Stomach smooth muscle (tissue), 2 donors: ENCODE measurements around the gene HOXB9.
A peak's percentile ranks its signal among the peaks of the same experiment; 100 is the strongest.

Source experiments
- H3K27ac ChIP-seq: one replicate; pipeline ENCODE4 v1.7.0; 2013; ENCODE audit warnings: mild to moderate bottlenecking, low read length, inconsistent platforms
- H3K27me3 ChIP-seq, 2 donors: one replicate each; pipeline ENCODE4 v1.7.0; 2013; ENCODE audit warnings: low read length in 2 of 2; ENCODE audit not compliant: insufficient read depth in 2 of 2, control insufficient read depth in 1 of 2
- H3K36me3 ChIP-seq, 2 donors: one replicate each; pipeline ENCODE4 v1.7.0; 2013; ENCODE audit warnings: low read length in 2 of 2; ENCODE audit not compliant: control insufficient read depth in 2 of 2, insufficient read depth in 2 of 2
- H3K4me1 ChIP-seq: one replicate; pipeline ENCODE4 v1.7.0; 2013; ENCODE audit warnings: low read length; ENCODE audit not compliant: control insufficient read depth, insufficient read depth
- H3K4me3 ChIP-seq, 2 donors: one replicate each; pipeline ENCODE4 v1.7.0; 2013; ENCODE audit warnings: low read length in 2 of 2
- H3K9ac ChIP-seq, 2 donors: one replicate each; pipeline ENCODE4 v1.7.0; 2013; ENCODE audit warnings: low read length in 2 of 2, mild to moderate bottlenecking in 1 of 2
- H3K9me3 ChIP-seq, 2 donors: one replicate each; pipeline ENCODE4 v1.7.0; 2013; ENCODE audit warnings: low read length in 2 of 2; ENCODE audit not compliant: control insufficient read depth in 2 of 2
- donor health status: healthy.
- donor health status: Pancreatic carcinoma.

The HOXB9 gene

DNA sequence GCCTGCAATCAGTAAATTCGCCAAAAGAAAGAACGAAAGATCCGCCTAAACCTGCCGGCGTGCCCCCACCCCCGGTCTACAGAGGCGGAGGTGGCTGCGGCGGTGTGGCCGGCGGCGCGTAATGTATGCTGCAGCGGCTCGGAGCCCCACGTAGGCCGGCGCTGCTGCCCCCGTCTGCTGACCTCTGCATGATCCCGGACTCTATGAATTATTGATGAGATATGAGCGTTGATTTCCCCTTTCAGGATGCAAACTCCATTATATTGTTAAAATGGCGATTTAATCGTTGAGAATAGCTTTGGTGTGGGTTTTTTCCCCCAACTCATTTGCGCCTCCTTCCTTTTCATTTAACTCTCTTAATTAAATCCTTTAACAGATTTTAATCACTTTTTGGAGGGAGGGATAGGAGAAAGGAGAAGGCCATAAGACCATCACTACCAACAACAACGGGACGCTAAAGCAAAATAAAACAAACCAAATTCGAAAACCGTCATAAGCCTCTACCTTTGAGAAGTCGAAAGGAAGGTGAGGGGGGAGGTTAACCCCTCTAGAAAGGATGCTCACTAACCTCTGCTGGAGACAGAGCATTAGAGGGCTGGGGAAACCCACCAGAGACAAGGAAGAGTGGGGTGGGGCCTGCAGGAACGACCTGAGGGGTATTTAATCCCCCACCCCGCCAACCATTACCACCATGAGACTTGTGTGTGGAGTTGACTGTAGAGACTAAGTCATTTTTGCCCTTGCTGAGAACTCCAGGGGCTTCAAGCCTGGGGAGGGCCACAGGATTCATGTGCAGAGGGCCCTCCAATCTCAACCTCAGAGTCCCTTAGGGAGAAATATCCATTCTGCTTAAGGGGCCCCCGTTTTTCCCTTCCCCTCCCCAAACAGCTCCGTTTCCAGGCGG is 39.6 kb downstream of the HOXB9 start:
- peak overlapping the region in 1 of 2 donors; percentile 81 for H3K9ac ChIP-seq
- H3K27ac ChIP-seq, result peak overlapping the region; percentile 85
- peak overlapping the region; percentile 88 to 97 for H3K4me3 ChIP-seq
- H3K27me3 ChIP-seq, result peaks cover 2 to 55% of the 10 kb centered on the region in 2 donors
- no peaks in the 10 kb centered on the region for H3K9me3 ChIP-seq
- no peaks in the 10 kb centered on the region for H3K36me3 ChIP-seq
- H3K4me1 ChIP-seq, result peaks cover 50% of the 10 kb centered on the region

DNA sequence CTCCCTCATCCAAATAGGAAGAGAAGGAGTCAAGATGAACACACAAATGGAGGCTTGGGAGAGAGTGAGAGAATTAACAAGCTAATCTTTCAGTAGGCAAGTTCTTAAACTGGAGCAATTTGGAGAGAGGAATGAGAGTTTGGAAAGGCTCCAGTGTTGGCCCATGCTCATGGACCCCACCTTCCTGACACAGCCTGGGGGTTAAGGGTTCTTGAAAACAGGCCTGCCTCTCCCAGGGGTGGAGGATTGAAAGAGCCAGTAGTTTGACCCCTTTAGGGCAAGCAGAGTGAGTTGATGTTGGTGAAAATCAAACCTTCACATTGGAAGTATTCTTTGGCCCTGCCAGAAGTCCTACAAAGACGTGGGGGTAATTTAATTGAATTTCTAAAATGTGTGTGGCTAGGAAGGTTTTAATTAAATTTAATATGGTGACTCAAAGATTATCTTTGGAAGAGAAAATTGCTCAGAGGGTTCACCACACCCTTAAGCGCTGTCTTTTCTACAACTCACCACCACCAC is 41.9 kb downstream of the HOXB9 start:
- Histone ChIP-seq H3K27ac (no peak overlapping the region), H3K27me3 (peaks cover 0 to 51% of the 10 kb centered on the region in 2 donors), H3K4me3 (peak overlapping the region in 1 of 2 donors; percentile 55), H3K9me3 (no peaks in the 10 kb centered on the region), H3K9ac (no peak overlapping the region), H3K36me3 (no peaks in the 10 kb centered on the region), H3K4me1 (peaks cover 56% of the 10 kb centered on the region)

DNA sequence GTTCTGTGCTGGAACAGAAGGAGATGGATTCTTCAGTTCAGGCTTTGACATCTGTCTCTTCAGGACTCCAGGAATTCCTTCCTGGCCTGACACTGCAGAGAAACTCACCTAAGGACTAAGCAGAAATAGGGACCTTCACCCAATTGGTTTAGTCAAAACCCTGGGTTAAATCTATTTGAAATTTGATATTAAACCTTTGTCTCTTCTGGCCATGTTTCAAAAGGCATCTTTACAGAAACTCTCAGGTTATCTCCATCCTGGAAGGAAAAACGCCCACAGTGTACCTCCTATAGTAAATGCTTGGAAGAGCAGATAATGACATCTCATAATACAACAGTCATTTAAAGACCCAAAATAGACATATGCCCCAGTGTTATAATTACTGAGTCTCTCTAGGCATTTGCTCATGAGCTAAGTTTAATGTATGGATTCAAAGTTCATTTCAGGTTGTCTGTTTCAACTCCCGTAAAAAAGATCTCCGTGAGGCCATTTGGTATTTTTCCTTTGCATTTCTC is 42.4 kb downstream of the HOXB9 start:
- no peaks in the 10 kb centered on the region for H3K9me3 ChIP-seq
- no peak overlapping the region for H3K9ac ChIP-seq
- H3K36me3 ChIP-seq, result no peaks in the 10 kb centered on the region
- peaks cover 0 to 52% of the 10 kb centered on the region in 2 donors for H3K27me3 ChIP-seq
- H3K4me3 ChIP-seq, result no peak overlapping the region
- peak overlapping the region; percentile 92 for H3K27ac ChIP-seq
- peaks cover 58% of the 10 kb centered on the region for H3K4me1 ChIP-seq

DNA sequence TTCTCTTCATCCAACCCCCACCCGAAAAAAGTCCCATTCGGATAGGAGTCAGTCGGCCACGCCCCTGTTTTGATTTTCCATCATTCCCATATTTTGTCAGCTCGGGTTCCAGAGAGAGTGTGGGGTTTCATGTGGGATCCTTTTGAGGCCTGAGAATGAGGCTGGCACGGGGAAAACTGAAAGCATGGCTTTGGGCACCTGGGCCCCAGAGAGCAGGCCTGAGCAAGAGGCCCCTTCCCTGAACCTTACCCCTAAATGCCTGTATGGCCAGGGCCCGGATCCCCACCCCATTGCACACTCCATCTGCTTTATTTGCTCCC is 43.4 kb downstream of the HOXB9 start:
- H3K4me3 ChIP-seq, result peak overlapping the region; percentile 50 to 84
- peak overlapping the region; percentile 92 for H3K27ac ChIP-seq
- peak overlapping the region; percentile 74 to 94 for H3K9ac ChIP-seq
- peaks cover 64% of the 10 kb centered on the region for H3K4me1 ChIP-seq
- H3K36me3 ChIP-seq, result no peaks in the 10 kb centered on the region
- H3K27me3 ChIP-seq, result peaks cover 0 to 48% of the 10 kb centered on the region in 2 donors
- no peaks in the 10 kb centered on the region for H3K9me3 ChIP-seq

DNA sequence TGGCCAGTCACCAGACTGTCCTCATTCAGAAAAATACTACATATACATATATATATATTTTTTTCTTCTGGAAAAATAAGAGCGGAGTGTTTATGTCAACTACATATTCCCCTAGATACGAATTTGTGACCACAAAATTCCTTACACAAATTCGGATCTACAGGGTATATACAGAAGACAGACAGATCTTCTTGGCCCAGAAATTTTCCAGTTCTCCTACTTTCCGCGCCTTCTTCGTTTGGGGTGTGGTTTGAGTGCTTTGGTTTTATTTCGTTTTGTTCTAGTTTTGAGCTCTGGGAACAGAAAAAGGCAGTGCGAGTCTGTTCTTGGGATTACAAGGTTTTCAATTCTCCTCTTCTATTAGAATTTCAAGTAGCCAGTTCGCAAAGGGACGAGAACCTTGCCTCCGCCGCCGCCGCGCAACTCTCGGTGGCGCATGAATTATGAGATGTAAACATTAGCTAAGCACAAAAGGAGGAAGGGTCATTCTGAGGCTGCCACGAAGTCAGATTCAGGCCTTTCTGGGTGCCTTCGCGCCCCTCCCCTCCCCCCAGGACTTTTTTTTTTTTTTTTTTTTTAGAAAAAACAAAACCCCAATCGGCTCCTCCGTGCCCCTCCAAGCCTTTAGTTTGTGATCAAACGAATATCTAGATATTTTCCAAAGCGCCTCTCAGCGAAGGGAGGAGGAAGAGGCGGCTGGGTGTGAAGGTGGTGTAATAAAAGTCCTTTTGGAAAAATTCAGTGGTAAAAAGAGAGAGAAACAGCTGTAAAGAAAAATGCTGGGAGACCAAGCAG is 46.2 kb downstream of the HOXB9 start:
- H3K36me3 ChIP-seq, result no peaks in the 10 kb centered on the region
- peaks cover 57% of the 10 kb centered on the region for H3K4me1 ChIP-seq
- H3K9me3 ChIP-seq, result no peaks in the 10 kb centered on the region
- peak overlapping the region; percentile 38 to 94 for H3K9ac ChIP-seq
- peak overlapping the region; percentile 92 for H3K27ac ChIP-seq
- H3K4me3 ChIP-seq, result peak overlapping the region in 1 of 2 donors; percentile 84
- peaks cover 0 to 65% of the 10 kb centered on the region in 2 donors for H3K27me3 ChIP-seq

DNA sequence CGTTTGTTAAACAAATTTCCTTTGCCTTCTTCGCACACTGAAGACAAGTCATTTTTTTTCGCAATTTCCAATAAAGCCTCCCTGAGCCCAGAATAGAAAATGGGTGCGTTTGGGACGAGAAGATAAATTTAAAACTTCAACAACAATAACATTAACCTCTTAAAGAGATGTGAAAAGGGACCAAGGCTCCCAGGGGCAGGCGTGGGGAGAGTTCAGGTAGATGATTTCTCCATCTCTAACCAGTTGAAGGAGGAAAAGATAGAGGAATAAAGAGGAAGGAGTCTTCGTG is 46.7 kb downstream of the HOXB9 start:
- H3K27me3 ChIP-seq, result peaks cover 0 to 67% of the 10 kb centered on the region in 2 donors
- H3K27ac ChIP-seq, result peak overlapping the region; percentile 77
- H3K9ac ChIP-seq, result peak overlapping the region; percentile 51 to 62
- H3K9me3 ChIP-seq, result no peaks in the 10 kb centered on the region
- H3K36me3 ChIP-seq, result no peaks in the 10 kb centered on the region
- H3K4me3 ChIP-seq, result peak overlapping the region; percentile 59 to 83
- H3K4me1 ChIP-seq, result peaks cover 58% of the 10 kb centered on the region

DNA sequence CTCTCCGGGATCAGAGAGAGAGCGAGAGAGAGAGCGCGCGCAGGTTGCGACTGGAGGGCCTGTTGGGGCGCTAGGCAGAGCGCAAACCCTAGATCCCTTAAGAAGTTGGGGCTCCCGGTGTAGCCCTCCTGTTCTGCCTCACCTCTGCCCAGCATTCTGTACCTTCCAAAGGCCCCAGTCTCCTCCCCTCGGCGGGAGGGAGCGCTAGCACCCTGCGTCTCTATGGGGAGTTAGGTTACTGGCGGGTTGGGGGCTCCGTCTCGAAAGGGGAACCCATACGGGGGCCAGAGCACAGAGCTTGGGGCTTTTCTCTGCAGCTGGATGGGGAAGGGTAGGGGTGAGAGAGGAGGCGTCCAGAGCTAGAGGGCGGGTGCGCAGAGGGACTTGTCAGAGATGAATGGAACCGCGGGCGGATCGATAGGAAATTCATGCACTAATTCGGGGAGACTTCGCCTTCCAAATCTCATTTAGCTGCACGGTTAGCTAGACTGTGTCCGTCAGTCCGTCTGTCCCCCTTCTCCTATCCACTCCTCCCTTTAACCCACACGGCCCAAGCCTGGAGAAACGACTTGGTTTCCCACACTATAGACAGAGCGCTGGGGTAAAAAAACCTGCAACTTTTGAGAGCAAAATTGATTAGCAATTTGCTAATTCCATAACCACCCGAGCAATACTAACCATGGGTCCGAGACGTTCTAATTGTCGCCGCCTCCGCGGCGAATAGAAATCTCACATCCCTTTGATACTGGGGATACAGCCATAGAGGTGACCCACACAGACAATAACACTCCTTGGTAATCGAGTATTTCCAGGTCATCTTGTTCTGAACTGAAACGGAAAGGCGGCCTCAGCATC is 47.3 kb downstream of the HOXB9 start:
- Histone ChIP-seq H3K4me1 (peaks cover 60% of the 10 kb centered on the region), H3K9me3 (no peaks in the 10 kb centered on the region), H3K9ac (peak overlapping the region; percentile 62 to 84), H3K27ac (peak overlapping the region; percentile 77), H3K36me3 (no peaks in the 10 kb centered on the region), H3K27me3 (peaks cover 0 to 68% of the 10 kb centered on the region in 2 donors), H3K4me3 (peak overlapping the region; percentile 59 to 83)

DNA sequence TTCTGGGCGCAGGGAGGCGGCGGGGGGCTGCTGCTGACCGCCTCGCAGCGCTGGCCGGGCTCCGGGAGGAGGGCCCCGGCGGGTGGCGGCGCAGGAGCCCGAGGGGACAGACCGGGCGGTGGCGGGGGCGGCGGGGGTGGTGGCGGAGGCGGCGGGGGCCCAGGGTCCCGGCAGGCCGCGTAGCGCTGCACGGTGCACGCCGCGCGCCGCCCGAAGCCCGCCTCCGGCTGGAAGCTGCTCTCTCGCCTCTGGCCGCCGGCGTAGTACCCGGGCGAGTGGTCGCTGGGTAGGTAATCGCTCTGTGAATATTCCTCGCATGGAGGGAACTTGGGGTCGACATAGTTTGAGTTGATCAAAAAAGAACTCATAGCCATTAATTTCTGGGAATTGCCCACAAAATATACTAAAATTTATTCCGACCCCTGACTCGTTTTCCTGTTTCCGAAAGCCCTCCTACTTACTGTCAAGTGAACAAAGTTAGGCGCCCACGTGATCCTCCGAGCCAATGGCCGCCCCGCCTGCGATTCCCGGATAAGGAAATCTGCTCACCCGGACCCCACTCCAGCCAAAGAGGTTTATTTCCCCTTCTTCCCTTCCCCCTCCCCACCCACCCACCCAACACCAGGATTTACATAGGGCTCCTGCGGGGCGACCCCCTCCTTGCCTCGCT is 48.1 kb downstream of the HOXB9 start, which contains the start of gene HOXB4:
TSS of gene HOXB4 (minus strand) at position 405 of the 670 bp plus-strand sequence. CDS start at position 374, 31 bp downstream.
- H3K4me3 ChIP-seq, result peak within 1 kb of the TSS; percentile 61 to 83
- peaks cover 54% of the 10 kb centered on the region for H3K4me1 ChIP-seq
- no peaks in the 10 kb centered on the region for H3K9me3 ChIP-seq
- H3K36me3 ChIP-seq, result no peaks in the 10 kb centered on the region
- H3K9ac ChIP-seq, result peak within 1 kb of the TSS; percentile 62 to 84
- peak within 1 kb of the TSS; percentile 89 for H3K27ac ChIP-seq
- H3K27me3 ChIP-seq, result peaks cover 0 to 62% of the 10 kb centered on the region in 2 donors

DNA sequence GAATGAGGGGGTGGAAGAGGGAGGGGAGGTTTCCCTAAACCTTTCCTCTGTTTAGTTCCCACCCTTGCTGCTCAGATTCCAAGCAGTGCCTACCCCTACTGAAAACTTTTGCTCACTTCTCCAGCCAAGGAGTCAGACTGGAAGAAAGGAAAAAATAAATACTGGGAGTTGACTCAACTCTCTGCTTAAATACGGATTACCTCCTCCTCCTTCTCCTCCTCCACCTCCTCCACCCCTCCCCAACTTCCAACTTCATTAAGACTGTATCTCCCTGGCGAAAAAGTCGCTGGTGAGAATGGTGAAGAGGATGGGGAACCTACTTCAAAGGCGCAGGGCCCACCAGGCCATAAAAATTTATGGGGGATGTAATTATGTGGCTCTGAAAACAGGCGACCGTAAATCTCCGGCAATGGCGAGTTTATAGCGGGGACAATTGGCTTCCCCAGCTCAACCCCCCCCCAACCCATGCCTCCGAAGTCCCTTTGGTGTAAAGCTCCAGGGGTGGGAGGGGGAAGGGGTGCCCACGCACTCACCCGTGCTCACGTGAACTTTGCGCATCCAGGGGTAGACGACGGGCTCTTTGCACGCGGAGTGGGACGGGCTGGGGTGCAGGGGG is 48.7 kb downstream of the HOXB9 start:
- H3K27me3 ChIP-seq, result peaks cover 0 to 62% of the 10 kb centered on the region in 2 donors
- H3K9ac ChIP-seq, result peak overlapping the region; percentile 47 to 80
- H3K4me1 ChIP-seq, result peaks cover 54% of the 10 kb centered on the region
- peak overlapping the region; percentile 89 for H3K27ac ChIP-seq
- H3K4me3 ChIP-seq, result peak overlapping the region; percentile 42 to 83
- H3K9me3 ChIP-seq, result no peaks in the 10 kb centered on the region
- H3K36me3 ChIP-seq, result no peaks in the 10 kb centered on the region
